ENCODE results near the gene EDARADD. TPM values are rescaled to one million over a fixed set of nuclear protein-coding genes. Genes with fewer than 3 reads are reported as not detected.
"Not testable (repeated sequence)": the region's sequence is repeated elsewhere in the genome, so short reads cannot be mapped to it uniquely, and the experiment has no call there.

Gene EDARADD
- polyA plus RNA-seq, 3 donors = 6.9 to 9.0 (median 7.6) TPM

GRCh38 chr1:236467327-236467641 lies 73.2 kb downstream of the EDARADD start:
- DNase-seq (ENCODE audit: extremely low read depth in 1 of 11, low read depth in 9 of 11, low spot score in 4 of 11) = no peak

- DNase-seq (ENCODE audit: extremely low read depth in 1 of 11, low read depth in 9 of 11, low spot score in 4 of 11) = no peak
These were observed 74.5 kb downstream of the EDARADD start for GRCh38 chr1:236468625-236469024.

- DNase-seq (ENCODE audit: extremely low read depth in 1 of 11, low read depth in 9 of 11, low spot score in 4 of 11) = no peak
These were observed 75.4 kb downstream of the EDARADD start for GRCh38 chr1:236469466-236469865.

GRCh38 chr1:236471096-236471495 lies 77.0 kb downstream of the EDARADD start:
- no peak for DNase-seq (ENCODE audit: extremely low read depth in 1 of 11, low read depth in 9 of 11, low spot score in 4 of 11)

- DNase-seq (ENCODE audit: extremely low read depth in 1 of 11, low read depth in 9 of 11, low spot score in 4 of 11) = no peak
These were observed 77.6 kb downstream of the EDARADD start for GRCh38 chr1:236471653-236472052.

GRCh38 chr1:236472850-236473788 lies 79.0 kb downstream of the EDARADD start:
- no peak for DNase-seq (ENCODE audit: extremely low read depth in 1 of 11, low read depth in 9 of 11, low spot score in 4 of 11)

- no peak for DNase-seq (ENCODE audit: extremely low read depth in 1 of 11, low read depth in 9 of 11, low spot score in 4 of 11)
These were observed 81.9 kb downstream of the EDARADD start for GRCh38 chr1:236476019-236476418.

- peak in 2 of 11 donors; percentile 26 to 53 for DNase-seq (ENCODE audit: extremely low read depth in 1 of 11, low read depth in 9 of 11, low spot score in 4 of 11)
These were observed 86.8 kb downstream of the EDARADD start for GRCh38 chr1:236480758-236481436.

- DNase-seq (ENCODE audit: extremely low read depth in 1 of 11, low read depth in 9 of 11, low spot score in 4 of 11) = no peak
These were observed 90.4 kb downstream of the EDARADD start for GRCh38 chr1:236484310-236484971.

GRCh38 chr1:236486356-236487002 lies 92.4 kb downstream of the EDARADD start:
- no peak for DNase-seq (ENCODE audit: extremely low read depth in 1 of 11, low read depth in 9 of 11, low spot score in 4 of 11)

GRCh38 chr1:236489161-236489560 lies 95.1 kb downstream of the EDARADD start:
- not testable (repeated sequence) for DNase-seq (ENCODE audit: extremely low read depth in 1 of 11, low read depth in 9 of 11, low spot score in 4 of 11)

- DNase-seq (ENCODE audit: extremely low read depth in 1 of 11, low read depth in 9 of 11, low spot score in 4 of 11) = peak in 4 of 11 donors; percentile 26 to 67 (median 53)
These were observed 95.8 kb downstream of the EDARADD start for GRCh38 chr1:236489710-236490377.

GRCh38 chr1:236491469-236492136 lies 97.5 kb downstream of the EDARADD start:
- no peak for DNase-seq (ENCODE audit: extremely low read depth in 1 of 11, low read depth in 9 of 11, low spot score in 4 of 11)

GRCh38 chr1:236492378-236492777 lies 98.3 kb downstream of the EDARADD start:
- DNase-seq (ENCODE audit: extremely low read depth in 1 of 11, low read depth in 9 of 11, low spot score in 4 of 11) = no peak

- DNase-seq (ENCODE audit: extremely low read depth in 1 of 11, low read depth in 9 of 11, low spot score in 4 of 11) = no peak
These were observed 100.0 kb downstream of the EDARADD start for GRCh38 chr1:236494082-236494481.

- DNase-seq (ENCODE audit: extremely low read depth in 1 of 11, low read depth in 9 of 11, low spot score in 4 of 11) = no peak
These were observed 100.7 kb downstream of the EDARADD start for GRCh38 chr1:236494586-236495466.

GRCh38 chr1:236495467-236496112 lies 101.5 kb downstream of the EDARADD start:
- no peak for DNase-seq (ENCODE audit: extremely low read depth in 1 of 11, low read depth in 9 of 11, low spot score in 4 of 11)

All from renal cortex interstitium (tissue), 11 donors.